ENCODE results near the gene LRRC14B. TPM values are rescaled to one million over a fixed set of nuclear protein-coding genes. Genes with fewer than 3 reads are reported as not detected.

LRRC14B gene
- polyA plus RNA-seq, 1 donor (not counting 4 experiments of a cell fraction or from before 2014, with no cell fraction given): not detected

DNA sequence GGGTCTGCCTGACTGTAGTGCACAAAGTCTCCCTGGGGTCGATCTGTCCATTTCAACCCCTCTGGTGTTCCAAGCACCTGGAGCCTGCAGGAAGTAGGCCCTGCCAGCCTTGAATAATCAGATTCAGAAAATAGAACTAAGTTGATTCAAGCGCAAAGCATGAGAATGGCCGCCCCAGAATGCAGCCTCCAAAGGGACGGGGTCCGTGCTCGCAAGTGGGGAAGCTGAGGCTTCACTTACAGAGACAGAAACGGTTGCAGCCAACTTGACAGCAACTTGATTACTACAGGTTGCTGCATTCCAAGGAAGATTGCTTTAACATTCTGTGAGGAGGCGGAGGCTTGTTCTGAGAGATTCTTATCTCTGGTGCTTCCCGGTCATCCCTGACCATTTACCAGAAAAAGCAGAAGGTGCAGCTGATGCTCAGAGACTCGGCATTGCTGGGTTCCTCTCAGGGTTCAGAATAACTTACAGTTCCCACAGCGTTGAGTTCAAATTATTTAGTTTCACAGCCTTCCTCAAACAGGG lies 14.9 kb upstream of the LRRC14B start:
- FAIRE-seq: no peak

DNA sequence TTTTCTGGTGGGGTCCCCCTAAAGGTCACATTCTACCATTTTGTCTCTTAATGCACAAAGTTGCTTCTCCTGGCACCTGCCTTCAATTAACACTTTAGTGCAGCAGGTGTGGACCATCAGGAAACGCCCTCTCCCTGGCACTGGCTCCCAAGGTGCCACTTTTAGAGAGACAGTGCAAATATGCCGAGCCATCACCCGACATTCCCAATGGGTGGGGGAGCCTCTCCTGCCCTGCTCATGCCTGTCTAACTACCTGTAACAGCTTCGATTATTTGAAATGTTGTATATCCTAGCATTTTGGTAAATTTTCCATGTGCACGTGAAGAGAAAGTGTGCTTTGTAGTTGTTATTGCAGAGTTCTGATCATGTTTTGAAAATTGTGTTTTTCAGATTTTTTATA lies 13.2 kb upstream of the LRRC14B start:
- H3K4me2 ChIP-seq (ENCODE audit: control insufficient read depth, extremely low read depth, insufficient read depth, low read depth, low read length): no peak overlapping the region
- H2AFZ ChIP-seq (ENCODE audit: control insufficient read depth, low read length): no peak overlapping the region
- no peaks in the 10 kb centered on the region for H3K79me2 ChIP-seq (ENCODE audit: control insufficient read depth, insufficient read depth, low read length)
- dilution Hi-C loops (cut with MboI; ENCODE audit: extremely low pct_ligation_motif_present, low sequenced_read_pairs): no loop called here
- H3K27me3 ChIP-seq (ENCODE audit: control insufficient read depth, extremely low read depth, insufficient read depth, low read length): peaks cover 16% of the 10 kb centered on the region
- H3K4me1 ChIP-seq (ENCODE audit: control insufficient read depth, extremely low read depth, insufficient read depth, low read length): no peaks in the 10 kb centered on the region
- no peaks in the 10 kb centered on the region for H4K20me1 ChIP-seq (ENCODE audit: control insufficient read depth, extremely low read depth, insufficient read depth, low read length)
- no peak overlapping the region for H3K4me3 ChIP-seq (ENCODE audit: control insufficient read depth in 2 of 3, extremely low read depth in 1 of 3, insufficient read depth in 2 of 3, low read depth in 1 of 3, low read length in 3 of 3)
- no peaks in the 10 kb centered on the region for H3K36me3 ChIP-seq (ENCODE audit: control insufficient read depth in 2 of 2, extremely low read depth in 1 of 2, insufficient read depth in 2 of 2, low read length in 2 of 2)
- no peak overlapping the region for H3K27ac ChIP-seq (ENCODE audit: control insufficient read depth, insufficient read depth, low read length)
- FAIRE-seq (no peak), DNase-seq (ENCODE audit: low read depth, low spot score) (no peak)
- H3K9ac ChIP-seq (ENCODE audit: control insufficient read depth, extremely low read depth, insufficient read depth, low read length): no peak overlapping the region
- H3K9me3 ChIP-seq (ENCODE audit: control insufficient read depth, low read depth, low read length): no peaks in the 10 kb centered on the region
- TF ChIP-seq EZH2 (IDR thresholded peaks at IDR 0.05; ENCODE audit: low read length) (no peak), CTCF (optimal IDR thresholded peaks at IDR 0.05 in 1 of 3, IDR thresholded peaks at IDR 0.05 in 1 of 3, conservative IDR thresholded peaks at IDR 0.05 in 1 of 3; ENCODE audit: extremely low read depth in 1 of 3, insufficient read depth in 2 of 3, low read length in 3 of 3) (no peak)
- no peaks in the 10 kb centered on the region for H3K9me1 ChIP-seq (ENCODE audit: control insufficient read depth, extremely low read depth, insufficient read depth, low read length)

More for the DNA sequence above, 14.9 kb upstream of the LRRC14B start:
- peaks cover 14% of the 10 kb centered on the region for H3K27me3 ChIP-seq (ENCODE audit: control insufficient read depth, extremely low read depth, insufficient read depth, low read length)
- H3K4me3 ChIP-seq (ENCODE audit: control insufficient read depth in 2 of 3, extremely low read depth in 1 of 3, insufficient read depth in 2 of 3, low read depth in 1 of 3, low read length in 3 of 3): no peak overlapping the region
- no peak overlapping the region for H3K9ac ChIP-seq (ENCODE audit: control insufficient read depth, extremely low read depth, insufficient read depth, low read length)
- no peak overlapping the region for H2AFZ ChIP-seq (ENCODE audit: control insufficient read depth, low read length)
- dilution Hi-C loops (cut with MboI; ENCODE audit: extremely low pct_ligation_motif_present, low sequenced_read_pairs): no loop called here
- TF ChIP-seq CTCF (optimal IDR thresholded peaks at IDR 0.05 in 1 of 3, IDR thresholded peaks at IDR 0.05 in 1 of 3, conservative IDR thresholded peaks at IDR 0.05 in 1 of 3; ENCODE audit: extremely low read depth in 1 of 3, insufficient read depth in 2 of 3, low read length in 3 of 3) (no peak), EZH2 (IDR thresholded peaks at IDR 0.05; ENCODE audit: low read length) (no peak)
- no peak overlapping the region for H3K4me2 ChIP-seq (ENCODE audit: control insufficient read depth, extremely low read depth, insufficient read depth, low read depth, low read length)
- no peak overlapping the region for H3K27ac ChIP-seq (ENCODE audit: control insufficient read depth, insufficient read depth, low read length)
- no peaks in the 10 kb centered on the region for H3K36me3 ChIP-seq (ENCODE audit: control insufficient read depth in 2 of 2, extremely low read depth in 1 of 2, insufficient read depth in 2 of 2, low read length in 2 of 2)
- no peaks in the 10 kb centered on the region for H3K9me1 ChIP-seq (ENCODE audit: control insufficient read depth, extremely low read depth, insufficient read depth, low read length)
- H3K4me1 ChIP-seq (ENCODE audit: control insufficient read depth, extremely low read depth, insufficient read depth, low read length): no peaks in the 10 kb centered on the region
- DNase-seq (ENCODE audit: low read depth, low spot score): no peak
- H3K79me2 ChIP-seq (ENCODE audit: control insufficient read depth, insufficient read depth, low read length): no peaks in the 10 kb centered on the region
- no peaks in the 10 kb centered on the region for H3K9me3 ChIP-seq (ENCODE audit: control insufficient read depth, low read depth, low read length)
- no peaks in the 10 kb centered on the region for H4K20me1 ChIP-seq (ENCODE audit: control insufficient read depth, extremely low read depth, insufficient read depth, low read length)
